K562 (cell line): ENCODE results near the gene DDX50. TPM values are rescaled to one million over a fixed set of nuclear protein-coding genes. Genes with fewer than 3 reads are reported as not detected.
A peak's percentile ranks its signal among the peaks of the same experiment; 100 is the strongest.

Source experiments
- ARHGAP35 ChIP-seq: fragments of 450-650 bp; IDR thresholded peaks from 2 replicates; pipeline ENCODE4 v1.6.1; 2018; ENCODE audit not compliant: partially characterized antibody
- BCOR ChIP-seq: fragments of 450-650 bp; IDR thresholded peaks from 2 replicates; pipeline ENCODE4 v1.6.1; 2016
- FOXJ2 ChIP-seq: fragments of 200-800 bp; sonication (Bioruptor generic); IDR thresholded peaks from 2 replicates; pipeline ENCODE4 v1.6.1; 2016; ENCODE audit warnings: missing genetic modification characterization, missing compliant biosample characterization
- HDAC8 ChIP-seq: fragments of 450-650 bp; IDR thresholded peaks from 2 replicates; pipeline ENCODE4 v1.6.1; 2016; ENCODE audit warnings: mild to moderate bottlenecking, missing genetic modification characterization, moderate library complexity, missing compliant biosample characterization
- HNRNPK ChIP-seq: fragments of 200-400 bp; formaldehyde crosslinking; IDR thresholded peaks from one replicate; pipeline ENCODE4 v1.6.1; 2018; ENCODE audit warnings: mild to moderate bottlenecking, low read depth, low read length; ENCODE audit not compliant: poor library complexity, severe bottlenecking
- HSF4 ChIP-seq: fragments of 250-450 bp; sonication (Bioruptor Pico); IDR thresholded peaks from 2 replicates; pipeline ENCODE4 v2.1.2; 2022; ENCODE audit warnings: mild to moderate bottlenecking, moderate library complexity, borderline replicate concordance
- IFI16 ChIP-seq: fragments of 250-450 bp; sonication (Bioruptor Pico); IDR thresholded peaks from 2 replicates; pipeline ENCODE4 v2.1.2; 2022; ENCODE audit warnings: mild to moderate bottlenecking, inconsistent platforms
- KDM1A ChIP-seq, 2 experiments: fragments of 450-650 bp; IDR thresholded peaks; 2 replicates each; pipeline ENCODE4 v1.6.1; 2016; ENCODE audit warnings: mild to moderate bottlenecking in 2 of 2
- LEF1 ChIP-seq: fragments of 450-650 bp; IDR thresholded peaks from 2 replicates; pipeline ENCODE4 v1.6.1; 2016; ENCODE audit warnings: mild to moderate bottlenecking
- NR1H2 ChIP-seq: sonication (generic); formaldehyde crosslinking; IDR thresholded peaks from 2 replicates; pipeline ENCODE4 v1.4.0; 2020; ENCODE audit warnings: mild to moderate bottlenecking, missing genetic modification reagents
- NR3C1 ChIP-seq: sonication (generic); formaldehyde crosslinking; IDR thresholded peaks from 2 replicates; pipeline ENCODE4 v1.8.1; 2022; ENCODE audit warnings: missing genetic modification reagents
- PCBP1 ChIP-seq: fragments of 200-400 bp; formaldehyde crosslinking; IDR thresholded peaks from 2 replicates; pipeline ENCODE4 v1.6.1; 2018; ENCODE audit warnings: mild to moderate bottlenecking, low read depth, low read length; ENCODE audit not compliant: poor library complexity, severe bottlenecking
- PREB ChIP-seq: sonication (generic); formaldehyde crosslinking; IDR thresholded peaks from 2 replicates; pipeline ENCODE4 v1.8.1; 2023; ENCODE audit warnings: mild to moderate bottlenecking, missing genetic modification reagents
- RBBP5 ChIP-seq: fragments of 200-600 bp; sonication (generic); IDR thresholded peaks from 2 replicates; pipeline ENCODE4 v1.6.1; 2012; ENCODE audit warnings: borderline replicate concordance, mild to moderate bottlenecking, low read length, control low read depth, inconsistent platforms; ENCODE audit not compliant: insufficient read depth, poor library complexity, severe bottlenecking
- SAP30 ChIP-seq: fragments of 200-600 bp; sonication (generic); IDR thresholded peaks from 2 replicates; pipeline ENCODE4 v1.6.1; 2012; ENCODE audit warnings: borderline replicate concordance, low read depth, mild to moderate bottlenecking, moderate library complexity, low read length, control low read depth, inconsistent platforms; ENCODE audit not compliant: insufficient read depth, poor library complexity, severe bottlenecking
- SLC30A9 ChIP-seq: fragments of 250-450 bp; sonication (Bioruptor Pico); IDR thresholded peaks from 2 replicates; pipeline ENCODE4 v1.8.0; 2022; ENCODE audit warnings: mild to moderate bottlenecking, moderate library complexity
- SNRNP70 ChIP-seq: fragments of 200-400 bp; formaldehyde crosslinking; optimal IDR thresholded peaks from 2 replicates; pipeline ENCODE3; 2017; ENCODE audit warnings: low read depth, low read length
- SRSF3 ChIP-seq: fragments of 200-400 bp; formaldehyde crosslinking; IDR thresholded peaks from 2 replicates; pipeline ENCODE4 v1.6.1; 2016; ENCODE audit warnings: mild to moderate bottlenecking, low read length, moderate library complexity; ENCODE audit not compliant: insufficient read depth
- TAF15 ChIP-seq: fragments of 200-400 bp; formaldehyde crosslinking; IDR thresholded peaks from 2 replicates; pipeline ENCODE4 v1.6.1; 2017; ENCODE audit warnings: mild to moderate bottlenecking, low read depth, low read length, moderate library complexity
- TCFL5 ChIP-seq: fragments of 250-450 bp; sonication (Bioruptor Pico); conservative IDR thresholded peaks from 2 replicates; pipeline ENCODE4 v1.6.1; 2021; ENCODE audit warnings: mild to moderate bottlenecking, moderate library complexity, matching md5 sums
- VEZF1 ChIP-seq: fragments of 200-800 bp; sonication (Bioruptor generic); IDR thresholded peaks from 2 replicates; pipeline ENCODE4 v1.6.1; 2017; ENCODE audit warnings: missing genetic modification characterization, missing compliant biosample characterization
- ZNF717 ChIP-seq: fragments of 250-450 bp; sonication (Bioruptor Pico); IDR thresholded peaks from 2 replicates; pipeline ENCODE4 v1.5.0; 2021
- ZNF778 ChIP-seq: fragments of 450-650 bp; formaldehyde crosslinking; IDR thresholded peaks from 2 replicates; pipeline ENCODE4 v1.4.0; 2020; ENCODE audit warnings: mild to moderate bottlenecking, moderate library complexity
- polyA plus RNA-seq, 8 experiments: library from polyadenylated mRNA; depleted of rRNA in 4 of 8; stranded (reverse) in 5 of 8; unstranded in 3 of 8; fragments of >200 nt; fragmentation: Nextera tagmentation in 2 of 8; fragmentation: Illumina TruSeq in 1 of 8; extraction: Ambion mirVana in 2 of 8; extraction: Trizol in 1 of 8; gene quantifications; 2 replicates each; pipeline versions ENCODE4 v1.2.1 to v1.2.3, GENCODE V29; 2011 to 2014; ENCODE audit warnings: inconsistent platforms in 1 of 8, missing spikeins in 1 of 8
- total RNA-seq, 7 experiments: library from RNA; depleted of rRNA in 6 of 7; stranded (reverse); fragments of >200 nt in 6 of 7; fragmentation: Illumina TruSeq in 2 of 7; extraction: Trizol in 2 of 7; gene quantifications; 2 replicates each; pipeline versions ENCODE4 v1.2.1 to v1.2.3, GENCODE V29; 2011 to 2021; ENCODE audit warnings: low replicate concordance in 1 of 7

Gene DDX50
- total and polyA plus RNA-seq, 9 of the 15 experiments (the other 6 are each of a cell fraction or from before 2014, with no cell fraction given) = 36.7 to 86.8 (median 57.4) TPM

GRCh38 chr10:68955832-68956532 lies 54.9 kb downstream of the DDX50 start, which contains the start of gene DDX21 (continued):
- TF ChIP-seq TCFL5 (CRISPR knock-in tag) (no peak), SNRNP70 (no peak), KDM1A (IDR thresholded peaks at IDR 0.05) (peak in 1 of 2 experiments; percentile 16; a peak in 1 of 4 replicates), ZNF717 (CRISPR knock-in tag) (0 out of 2 replicates have a peak, but pooled peaks have one; percentile 47), NR3C1 (peak; percentile 84; the same call in 1 of the 2 replicates), PCBP1 (peak; percentile 94), HSF4 (CRISPR knock-in tag) (no peak), FOXJ2 (tag) (no peak), IFI16 (CRISPR knock-in tag) (no peak), NR1H2 (no peak; the same call in 1 of the 2 replicates), SAP30 (peak; percentile 99), PREB (CRISPR knock-in tag) (no peak), VEZF1 (CRISPR knock-in tag) (peak; percentile 60; the same call in 1 of the 2 replicates), ARHGAP35 (no peak), HNRNPK (no peak), BCOR (no peak), HDAC8 (no peak), TAF15 (no peak), SRSF3 (no peak), SLC30A9 (no peak), ZNF778 (CRISPR knock-in tag) (no peak), LEF1 (no peak; the same call in 1 of the 2 replicates), RBBP5 (peak; percentile 94)
